ENCODE results near the gene SP3. TPM values are rescaled to one million over a fixed set of nuclear protein-coding genes. Genes with fewer than 3 reads are reported as not detected.

The SP3 gene
- total and polyA plus RNA-seq, 2 experiments from 2014 or later, result 24.1 to 110 TPM

DNA sequence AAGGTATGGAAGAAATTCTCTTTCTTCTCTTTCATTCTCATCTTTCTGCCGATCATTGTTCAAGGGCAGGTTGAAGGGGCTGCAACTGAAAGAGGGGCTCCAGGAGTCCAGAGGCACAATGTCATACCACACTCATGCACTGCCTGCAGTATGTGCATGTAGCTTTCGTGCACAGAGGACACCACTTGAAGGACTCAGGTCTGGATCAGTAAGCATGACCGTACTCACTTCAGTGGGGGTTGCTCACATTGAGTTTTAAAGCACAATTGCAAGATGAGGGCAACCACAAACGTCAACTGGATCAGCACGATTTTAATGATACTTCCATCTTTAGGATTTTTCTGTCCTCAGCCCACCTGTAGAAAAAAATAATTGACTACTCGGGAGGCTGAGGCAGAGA lies 84.6 kb downstream of the SP3 start:
- H3K9me2 ChIP-seq (ENCODE audit: insufficient read depth), result no peaks in the 10 kb centered on the region

More for the DNA sequence above, 84.6 kb downstream of the SP3 start:
- H3K9me3 Mint-ChIP-seq, result peaks cover 9% of the 10 kb centered on the region
- H3K27me3 Mint-ChIP-seq (ENCODE audit: insufficient read depth, low read depth, poor library complexity), result no peaks in the 10 kb centered on the region
- peaks cover 6% of the 10 kb centered on the region; the same call in 2 of the 3 replicates for H3K36me3 Mint-ChIP-seq (ENCODE audit: low read depth)
- H3K27ac Mint-ChIP-seq, result no peak overlapping the region
- H3K4me3 Mint-ChIP-seq, result no peak overlapping the region
- TF ChIP-seq ZNF331 (CRISPR knock-in tag; IDR thresholded peaks at IDR 0.05; ENCODE audit: low read depth) (no peak), NANOG (IDR thresholded peaks at IDR 0.05; ENCODE audit: borderline replicate concordance) (no peak), CREB1 (CRISPR knock-in tag; IDR thresholded peaks at IDR 0.05; ENCODE audit: low read depth) (no peak), STAT1 (IDR thresholded peaks at IDR 0.05; ENCODE audit: unreplicated experiment) (no peak), JUNB (IDR thresholded peaks at IDR 0.05; ENCODE audit: unreplicated experiment) (no peak), EZH2phosphoT487 (IDR thresholded peaks at IDR 0.05; ENCODE audit: unreplicated experiment) (no peak), POLR2AphosphoS5 (IDR thresholded peaks at IDR 0.05; ENCODE audit: low read depth) (no peak), ZNF114 (CRISPR knock-in tag; IDR thresholded peaks at IDR 0.05) (no peak)
- TF ChIP-seq, protein P1, sequence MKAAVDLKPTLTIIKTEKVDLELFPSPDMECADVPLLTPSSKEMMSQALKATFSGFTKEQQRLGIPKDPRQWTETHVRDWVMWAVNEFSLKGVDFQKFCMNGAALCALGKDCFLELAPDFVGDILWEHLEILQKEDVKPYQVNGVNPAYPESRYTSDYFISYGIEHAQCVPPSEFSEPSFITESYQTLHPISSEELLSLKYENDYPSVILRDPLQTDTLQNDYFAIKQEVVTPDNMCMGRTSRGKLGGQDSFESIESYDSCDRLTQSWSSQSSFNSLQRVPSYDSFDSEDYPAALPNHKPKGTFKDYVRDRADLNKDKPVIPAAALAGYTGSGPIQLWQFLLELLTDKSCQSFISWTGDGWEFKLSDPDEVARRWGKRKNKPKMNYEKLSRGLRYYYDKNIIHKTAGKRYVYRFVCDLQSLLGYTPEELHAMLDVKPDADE (IDR thresholded peaks at IDR 0.05), result no peak
- TF ChIP-seq, protein P2, sequence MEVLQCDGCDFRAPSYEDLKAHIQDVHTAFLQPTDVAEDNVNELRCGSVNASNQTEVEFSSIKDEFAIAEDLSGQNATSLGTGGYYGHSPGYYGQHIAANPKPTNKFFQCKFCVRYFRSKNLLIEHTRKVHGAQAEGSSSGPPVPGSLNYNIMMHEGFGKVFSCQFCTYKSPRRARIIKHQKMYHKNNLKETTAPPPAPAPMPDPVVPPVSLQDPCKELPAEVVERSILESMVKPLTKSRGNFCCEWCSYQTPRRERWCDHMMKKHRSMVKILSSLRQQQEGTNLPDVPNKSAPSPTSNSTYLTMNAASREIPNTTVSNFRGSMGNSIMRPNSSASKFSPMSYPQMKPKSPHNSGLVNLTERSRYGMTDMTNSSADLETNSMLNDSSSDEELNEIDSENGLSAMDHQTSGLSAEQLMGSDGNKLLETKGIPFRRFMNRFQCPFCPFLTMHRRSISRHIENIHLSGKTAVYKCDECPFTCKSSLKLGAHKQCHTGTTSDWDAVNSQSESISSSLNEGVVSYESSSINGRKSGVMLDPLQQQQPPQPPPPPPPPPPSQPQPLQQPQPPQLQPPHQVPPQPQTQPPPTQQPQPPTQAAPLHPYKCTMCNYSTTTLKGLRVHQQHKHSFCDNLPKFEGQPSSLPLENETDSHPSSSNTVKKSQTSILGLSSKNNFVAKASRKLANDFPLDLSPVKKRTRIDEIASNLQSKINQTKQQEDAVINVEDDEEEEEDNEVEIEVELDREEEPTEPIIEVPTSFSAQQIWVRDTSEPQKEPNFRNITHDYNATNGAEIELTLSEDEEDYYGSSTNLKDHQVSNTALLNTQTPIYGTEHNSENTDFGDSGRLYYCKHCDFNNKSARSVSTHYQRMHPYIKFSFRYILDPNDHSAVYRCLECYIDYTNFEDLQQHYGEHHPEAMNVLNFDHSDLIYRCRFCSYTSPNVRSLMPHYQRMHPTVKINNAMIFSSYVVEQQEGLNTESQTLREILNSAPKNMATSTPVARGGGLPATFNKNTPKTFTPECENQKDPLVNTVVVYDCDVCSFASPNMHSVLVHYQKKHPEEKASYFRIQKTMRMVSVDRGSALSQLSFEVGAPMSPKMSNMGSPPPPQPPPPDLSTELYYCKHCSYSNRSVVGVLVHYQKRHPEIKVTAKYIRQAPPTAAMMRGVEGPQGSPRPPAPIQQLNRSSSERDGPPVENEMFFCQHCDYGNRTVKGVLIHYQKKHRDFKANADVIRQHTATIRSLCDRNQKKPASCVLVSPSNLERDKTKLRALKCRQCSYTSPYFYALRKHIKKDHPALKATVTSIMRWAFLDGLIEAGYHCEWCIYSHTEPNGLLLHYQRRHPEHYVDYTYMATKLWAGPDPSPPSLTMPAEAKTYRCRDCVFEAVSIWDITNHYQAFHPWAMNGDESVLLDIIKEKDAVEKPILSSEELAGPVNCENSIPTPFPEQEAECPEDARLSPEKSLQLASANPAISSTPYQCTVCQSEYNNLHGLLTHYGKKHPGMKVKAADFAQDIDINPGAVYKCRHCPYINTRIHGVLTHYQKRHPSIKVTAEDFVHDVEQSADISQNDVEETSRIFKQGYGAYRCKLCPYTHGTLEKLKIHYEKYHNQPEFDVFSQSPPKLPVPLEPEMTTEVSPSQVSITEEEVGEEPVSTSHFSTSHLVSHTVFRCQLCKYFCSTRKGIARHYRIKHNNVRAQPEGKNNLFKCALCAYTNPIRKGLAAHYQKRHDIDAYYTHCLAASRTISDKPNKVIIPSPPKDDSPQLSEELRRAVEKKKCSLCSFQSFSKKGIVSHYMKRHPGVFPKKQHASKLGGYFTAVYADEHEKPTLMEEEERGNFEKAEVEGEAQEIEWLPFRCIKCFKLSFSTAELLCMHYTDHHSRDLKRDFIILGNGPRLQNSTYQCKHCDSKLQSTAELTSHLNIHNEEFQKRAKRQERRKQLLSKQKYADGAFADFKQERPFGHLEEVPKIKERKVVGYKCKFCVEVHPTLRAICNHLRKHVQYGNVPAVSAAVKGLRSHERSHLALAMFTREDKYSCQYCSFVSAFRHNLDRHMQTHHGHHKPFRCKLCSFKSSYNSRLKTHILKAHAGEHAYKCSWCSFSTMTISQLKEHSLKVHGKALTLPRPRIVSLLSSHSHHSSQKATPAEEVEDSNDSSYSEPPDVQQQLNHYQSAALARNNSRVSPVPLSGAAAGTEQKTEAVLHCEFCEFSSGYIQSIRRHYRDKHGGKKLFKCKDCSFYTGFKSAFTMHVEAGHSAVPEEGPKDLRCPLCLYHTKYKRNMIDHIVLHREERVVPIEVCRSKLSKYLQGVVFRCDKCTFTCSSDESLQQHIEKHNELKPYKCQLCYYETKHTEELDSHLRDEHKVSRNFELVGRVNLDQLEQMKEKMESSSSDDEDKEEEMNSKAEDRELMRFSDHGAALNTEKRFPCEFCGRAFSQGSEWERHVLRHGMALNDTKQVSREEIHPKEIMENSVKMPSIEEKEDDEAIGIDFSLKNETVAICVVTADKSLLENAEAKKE (CRISPR knock-in tag; IDR thresholded peaks at IDR 0.05), result no peak
- H3K4me3 ChIP-seq, result no peak overlapping the region
- no peaks in the 10 kb centered on the region for H3K4me1 ChIP-seq (ENCODE audit: insufficient read depth)
- H3K4me1 Mint-ChIP-seq, result no peaks in the 10 kb centered on the region
- no peaks in the 10 kb centered on the region for H4K20me1 ChIP-seq (replicated peaks; ENCODE audit: insufficient read depth)
- no peaks in the 10 kb centered on the region for H3K27me3 ChIP-seq (ENCODE audit: insufficient read depth)
- H3F3A ChIP-seq (replicated peaks; ENCODE audit: low read depth), result no peaks in the 10 kb centered on the region
- DNase-seq (ENCODE audit: low spot score) (no peak), ATAC-seq (no peak)
- no peaks in the 10 kb centered on the region for H3K79me2 ChIP-seq (replicated peaks; ENCODE audit: insufficient read depth)
- no peaks in the 10 kb centered on the region for H3K36me3 ChIP-seq (ENCODE audit: insufficient read depth)
- no peak overlapping the region for H2AFZ ChIP-seq
- no peak overlapping the region for H3K27ac ChIP-seq (ENCODE audit: low read depth)
- no peak overlapping the region for H3K4me2 ChIP-seq

Measured in GM23338 (cell line).